KMS-11 (cell line): ENCODE results near the gene C4orf51.

Experiments used
- H2AFZ ChIP-seq: fragments of 200-600 bp; sonication (generic); 2 replicates; pipeline ENCODE4 v1.6.1; 2016; ENCODE audit warnings: antibody characterized with exemption, mixed run types, low read depth
- H3K27ac ChIP-seq: fragments of 200-600 bp; sonication (generic); 2 replicates; pipeline ENCODE4 v1.6.1; 2016; ENCODE audit warnings: mild to moderate bottlenecking, mixed run types
- H3K27me3 ChIP-seq: fragments of 200-600 bp; sonication (generic); 2 replicates; pipeline ENCODE4 v1.6.1; 2017; ENCODE audit warnings: mild to moderate bottlenecking, low read depth, mixed run types, moderate library complexity; ENCODE audit not compliant: insufficient read depth
- H3K36me3 ChIP-seq: fragments of 200-600 bp; sonication (generic); 2 replicates; pipeline ENCODE4 v1.6.1; 2017; ENCODE audit warnings: mild to moderate bottlenecking, mixed run types; ENCODE audit not compliant: insufficient read depth
- H3K4me1 ChIP-seq: fragments of 200-600 bp; sonication (generic); 2 replicates; pipeline ENCODE4 v1.6.1; 2016; ENCODE audit warnings: mild to moderate bottlenecking, low read depth, mixed run types; ENCODE audit not compliant: poor library complexity, severe bottlenecking
- H3K4me2 ChIP-seq: fragments of 200-600 bp; sonication (generic); 2 replicates; pipeline ENCODE4 v1.7.0; 2016; ENCODE audit warnings: mild to moderate bottlenecking, mixed run types
- H3K4me3 ChIP-seq: fragments of 200-600 bp; sonication (generic); IDR thresholded peaks from 2 replicates; pipeline ENCODE4 v1.6.1; 2017; ENCODE audit warnings: low read depth, low read length, mixed read lengths; ENCODE audit not compliant: insufficient read depth
- H3K79me2 ChIP-seq: fragments of 200-600 bp; sonication (generic); 2 replicates; pipeline ENCODE4 v1.6.1; 2016; ENCODE audit warnings: low read depth, mixed run types; ENCODE audit not compliant: insufficient read depth
- H3K9ac ChIP-seq: fragments of 200-600 bp; sonication (generic); 2 replicates; pipeline ENCODE4 v1.6.1; 2016; ENCODE audit warnings: mild to moderate bottlenecking, mixed run types
- H4K20me1 ChIP-seq: fragments of 200-600 bp; sonication (generic); 2 replicates; pipeline ENCODE4 v1.6.1; 2016; ENCODE audit warnings: mild to moderate bottlenecking, mixed run types; ENCODE audit not compliant: insufficient read depth
- CTCF ChIP-seq: fragments of 200-600 bp; sonication (generic); conservative IDR thresholded peaks from 2 replicates; pipeline ENCODE4 v1.6.1; 2017; ENCODE audit warnings: low read depth, mild to moderate bottlenecking, antibody characterized with exemption, low read length, moderate library complexity, mixed read lengths

The C4orf51 gene

GRCh38 chr4:145694929-145695328, 15.0 kb downstream of the C4orf51 start:
- no peak overlapping the region for H3K4me3 ChIP-seq
- no peaks in the 10 kb centered on the region for H4K20me1 ChIP-seq
- H3K27ac ChIP-seq: no peak overlapping the region
- no peak for TF ChIP-seq CTCF
- H2AFZ ChIP-seq: no peak overlapping the region
- H3K4me1 ChIP-seq: no peaks in the 10 kb centered on the region
- H3K4me2 ChIP-seq: no peak overlapping the region
- H3K27me3 ChIP-seq: no peaks in the 10 kb centered on the region
- no peaks in the 10 kb centered on the region for H3K36me3 ChIP-seq
- no peaks in the 10 kb centered on the region for H3K79me2 ChIP-seq
- H3K9ac ChIP-seq: no peak overlapping the region

- no peaks in the 10 kb centered on the region for H4K20me1 ChIP-seq
- H2AFZ ChIP-seq: no peak overlapping the region
- no peak overlapping the region for H3K27ac ChIP-seq
- H3K36me3 ChIP-seq: no peaks in the 10 kb centered on the region
- H3K79me2 ChIP-seq: no peaks in the 10 kb centered on the region
- no peak for TF ChIP-seq CTCF
- H3K9ac ChIP-seq: no peak overlapping the region
- H3K27me3 ChIP-seq: no peaks in the 10 kb centered on the region
- H3K4me2 ChIP-seq: no peak overlapping the region
- H3K4me3 ChIP-seq: no peak overlapping the region
- H3K4me1 ChIP-seq: no peaks in the 10 kb centered on the region
Observed at GRCh38 chr4:145697332-145697731, 17.4 kb downstream of the C4orf51 start.

- no peak for TF ChIP-seq CTCF
Observed at GRCh38 chr4:145698507-145698906, 18.6 kb downstream of the C4orf51 start.

GRCh38 chr4:145703850-145704497, 24.0 kb downstream of the C4orf51 start:
- no peak for TF ChIP-seq CTCF
- no peak overlapping the region for H3K9ac ChIP-seq
- H3K4me2 ChIP-seq: no peak overlapping the region
- H3K27me3 ChIP-seq: no peaks in the 10 kb centered on the region
- no peak overlapping the region for H3K27ac ChIP-seq
- H3K4me1 ChIP-seq: no peaks in the 10 kb centered on the region
- H3K79me2 ChIP-seq: no peaks in the 10 kb centered on the region
- H4K20me1 ChIP-seq: no peaks in the 10 kb centered on the region
- H3K36me3 ChIP-seq: no peaks in the 10 kb centered on the region
- no peak overlapping the region for H3K4me3 ChIP-seq
- H2AFZ ChIP-seq: no peak overlapping the region

More at GRCh38 chr4:145698507-145698906, 18.6 kb downstream of the C4orf51 start:
- Histone ChIP-seq H3K4me3 (no peak overlapping the region), H3K9ac (no peak overlapping the region), H4K20me1 (no peaks in the 10 kb centered on the region), H3K79me2 (no peaks in the 10 kb centered on the region), H3K4me1 (no peaks in the 10 kb centered on the region), H3K27ac (no peak overlapping the region), H3K27me3 (no peaks in the 10 kb centered on the region), H2AFZ (no peak overlapping the region), H3K4me2 (no peak overlapping the region), H3K36me3 (no peaks in the 10 kb centered on the region)
